IPS-15b (cell line): ENCODE data around the gene DIDO1.

Experiments
- H3K27me3 ChIP-seq: one replicate; pipeline ENCODE4 v1.6.1; 2013; ENCODE audit warnings: low read length; ENCODE audit not compliant: control insufficient read depth, insufficient read depth
- H3K36me3 ChIP-seq: one replicate; pipeline ENCODE4 v1.6.1; 2013; ENCODE audit warnings: low read length; ENCODE audit not compliant: control insufficient read depth, insufficient read depth
- H3K4me1 ChIP-seq: one replicate; pipeline ENCODE4 v1.6.1; 2013; ENCODE audit warnings: mild to moderate bottlenecking, low read length; ENCODE audit not compliant: control insufficient read depth, insufficient read depth
- H3K4me3 ChIP-seq: one replicate; pipeline ENCODE4 v1.5.1; 2013; ENCODE audit warnings: low read depth, low read length
- H3K9ac ChIP-seq: one replicate; pipeline ENCODE4 v1.6.1; 2013; ENCODE audit warnings: low read depth, mild to moderate bottlenecking, low read length
- H3K9me3 ChIP-seq: one replicate; pipeline ENCODE4 v1.6.1; 2013; ENCODE audit warnings: mild to moderate bottlenecking, low read length; ENCODE audit not compliant: control insufficient read depth, insufficient read depth

DIDO1 gene

DNA sequence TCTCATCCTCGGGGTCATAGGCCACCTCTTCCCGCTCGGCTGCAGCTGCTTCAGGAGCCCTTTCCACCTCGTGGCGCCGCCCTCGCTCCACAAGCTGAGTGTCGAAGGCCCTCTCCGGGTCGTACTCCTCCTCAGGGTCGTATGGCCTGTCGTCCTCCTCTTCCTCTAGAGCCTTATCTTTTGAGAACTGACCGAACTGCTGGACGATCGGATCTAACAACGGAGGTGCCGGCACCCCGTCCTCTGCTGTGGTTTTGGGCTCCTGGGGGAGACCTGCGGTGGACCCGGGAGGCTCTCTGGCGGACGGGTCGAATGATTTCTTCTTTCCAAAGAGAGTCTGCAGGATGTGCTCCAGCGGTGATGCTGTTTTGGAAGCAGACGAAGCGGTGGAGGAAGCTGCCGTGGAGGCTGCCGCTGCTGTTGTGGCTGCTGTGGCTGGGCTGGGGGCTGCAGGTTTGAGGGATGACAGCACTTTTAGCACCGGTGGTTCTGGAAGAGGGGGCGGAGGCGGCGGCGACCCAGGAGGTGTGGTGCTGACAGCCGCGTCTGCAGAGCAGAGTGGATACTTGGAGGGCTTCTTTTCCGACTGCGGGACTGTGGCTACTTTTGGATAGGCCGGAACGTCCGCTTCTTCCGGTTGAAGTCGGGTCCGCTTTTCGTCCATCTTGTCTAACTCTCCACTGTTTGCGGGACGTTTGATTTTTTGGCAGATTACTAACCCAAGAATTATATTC is 44.5 kb downstream of the DIDO1 start:
- Histone ChIP-seq H3K9me3 (no peaks in the 10 kb centered on the region), H3K4me3 (no peak overlapping the region), H3K4me1 (peaks cover 10% of the 10 kb centered on the region), H3K9ac (no peak overlapping the region), H3K27me3 (no peaks in the 10 kb centered on the region), H3K36me3 (peaks cover 12% of the 10 kb centered on the region)

DNA sequence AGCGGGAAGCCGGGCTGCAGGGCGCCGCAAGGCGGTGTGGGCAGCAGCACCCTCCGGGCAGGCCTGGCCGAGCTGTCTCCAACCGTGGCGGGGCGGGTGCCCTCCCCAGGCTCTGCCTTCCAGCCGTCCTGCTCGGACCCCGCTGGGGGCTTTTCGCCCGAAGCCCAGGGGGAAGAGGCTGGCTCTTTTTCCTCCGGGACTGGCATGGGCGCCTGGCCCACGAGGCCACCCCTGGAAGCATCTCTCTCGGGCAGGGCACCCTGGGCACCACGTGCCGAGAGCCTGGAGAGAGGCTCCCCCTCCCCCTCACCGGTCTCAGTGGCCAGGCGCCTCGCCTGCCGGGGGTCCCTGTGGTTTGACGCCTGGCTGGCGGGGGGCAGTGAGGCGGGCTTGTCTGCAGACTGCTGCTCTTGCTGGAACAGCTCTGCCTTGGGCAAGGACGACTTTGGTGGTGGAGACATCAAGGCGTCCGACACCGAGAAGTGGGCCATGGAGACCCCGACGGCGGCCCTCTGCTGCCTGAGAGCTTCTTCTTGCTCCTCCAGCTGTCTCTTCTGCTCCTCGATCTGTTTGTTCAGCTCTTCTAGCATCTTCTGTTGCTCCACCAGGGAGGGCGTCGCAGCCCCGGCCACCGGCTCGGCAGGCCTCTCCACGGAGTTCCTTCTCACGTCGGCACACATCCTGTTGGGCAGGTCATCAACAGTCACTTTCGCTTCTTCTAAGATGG is 45.2 kb downstream of the DIDO1 start:
- Histone ChIP-seq H3K9ac (no peak overlapping the region), H3K4me1 (peaks cover 10% of the 10 kb centered on the region), H3K27me3 (no peaks in the 10 kb centered on the region), H3K4me3 (no peak overlapping the region), H3K9me3 (no peaks in the 10 kb centered on the region), H3K36me3 (peaks cover 11% of the 10 kb centered on the region)

DNA sequence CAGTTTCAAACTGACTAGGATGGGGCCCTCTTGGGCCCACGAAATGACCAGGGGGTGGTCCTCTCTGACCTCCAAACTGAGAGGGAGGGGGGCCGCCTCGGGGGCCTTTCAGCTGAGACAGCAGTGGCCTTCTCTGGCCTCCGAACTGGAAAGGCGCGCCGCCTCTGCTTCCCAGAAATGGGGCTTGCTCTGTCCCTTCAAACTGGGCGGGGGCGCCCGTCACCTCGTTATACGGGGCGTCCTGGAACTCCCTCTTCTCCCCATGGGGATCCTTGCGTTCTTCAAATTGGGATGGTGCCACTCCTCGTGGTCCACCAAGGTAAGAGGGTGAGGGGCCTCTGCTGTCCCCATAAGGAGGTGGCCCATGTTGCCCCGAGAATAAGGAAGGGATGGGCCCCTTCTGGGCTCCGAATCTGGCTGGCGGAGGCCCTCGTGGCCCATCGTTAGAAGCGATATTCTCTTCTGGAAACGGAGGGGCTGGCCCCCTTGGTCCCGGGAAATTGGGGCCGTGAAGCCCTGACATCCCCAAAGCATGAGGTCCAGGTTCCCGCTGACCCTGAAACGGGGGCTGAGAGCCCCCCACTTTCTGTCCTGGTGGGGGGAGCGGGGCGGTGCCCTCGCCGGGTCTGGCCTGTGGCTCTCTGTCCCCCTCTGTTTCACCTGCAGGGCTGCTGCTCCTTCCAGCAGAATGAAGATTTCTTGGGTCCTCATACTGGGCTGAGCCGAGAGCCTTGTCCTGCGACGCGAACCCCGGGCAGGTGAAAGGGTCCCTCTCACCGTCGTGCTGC is 46.0 kb downstream of the DIDO1 start:
- H3K36me3 ChIP-seq = peaks cover 5% of the 10 kb centered on the region
- H3K27me3 ChIP-seq = no peaks in the 10 kb centered on the region
- H3K9ac ChIP-seq = no peak overlapping the region
- peaks cover 8% of the 10 kb centered on the region for H3K4me1 ChIP-seq
- no peaks in the 10 kb centered on the region for H3K9me3 ChIP-seq
- no peak overlapping the region for H3K4me3 ChIP-seq

DNA sequence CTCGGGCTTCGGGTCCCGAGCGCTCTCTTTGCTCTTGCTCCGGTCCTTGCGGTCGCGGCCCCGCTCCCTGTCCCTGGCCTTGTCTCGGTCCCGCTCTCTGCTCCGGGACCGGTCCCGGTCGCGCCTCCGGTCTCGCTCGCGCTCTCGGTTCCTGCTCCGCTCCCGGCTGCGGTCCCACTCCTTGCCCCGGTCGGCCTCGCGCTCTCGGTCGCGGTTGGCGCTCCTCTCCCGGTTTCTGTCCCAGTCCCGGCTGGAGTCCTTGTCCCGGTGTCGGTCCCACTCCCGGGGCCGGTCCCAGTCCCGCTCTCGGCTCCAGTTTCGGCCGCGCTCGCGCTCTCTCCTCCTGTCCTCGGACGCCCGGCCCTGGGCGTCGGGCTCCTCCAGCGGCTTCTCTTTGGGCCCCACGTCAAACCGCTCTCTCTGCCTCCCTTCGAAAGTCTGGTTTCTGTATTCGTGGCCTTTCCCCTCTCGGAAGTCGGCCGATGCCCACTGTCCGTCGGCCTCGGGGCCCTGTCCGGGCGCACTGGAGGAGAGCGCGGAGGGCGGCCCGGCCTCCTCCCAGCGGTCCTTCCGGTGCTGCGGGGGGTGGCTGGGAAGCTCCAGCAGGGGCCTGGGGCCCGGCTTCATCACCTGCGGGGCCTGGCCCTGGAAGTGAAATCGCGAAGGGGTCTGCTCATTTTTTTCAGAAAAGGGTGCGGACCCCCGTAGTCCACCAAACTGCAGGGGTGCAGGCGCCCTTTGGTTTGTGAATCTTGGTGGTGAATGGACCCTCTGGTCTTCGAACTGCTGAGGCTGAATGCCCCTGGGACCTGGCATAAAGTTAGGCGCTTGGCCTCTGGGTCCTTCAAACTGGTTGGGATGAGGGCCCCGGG is 46.8 kb downstream of the DIDO1 start:
- H3K9me3 ChIP-seq = no peaks in the 10 kb centered on the region
- H3K9ac ChIP-seq = no peak overlapping the region
- peaks cover 4% of the 10 kb centered on the region for H3K4me1 ChIP-seq
- H3K36me3 ChIP-seq = peaks cover 5% of the 10 kb centered on the region
- H3K27me3 ChIP-seq = no peaks in the 10 kb centered on the region
- H3K4me3 ChIP-seq = peak overlapping the region; percentile 13

DNA sequence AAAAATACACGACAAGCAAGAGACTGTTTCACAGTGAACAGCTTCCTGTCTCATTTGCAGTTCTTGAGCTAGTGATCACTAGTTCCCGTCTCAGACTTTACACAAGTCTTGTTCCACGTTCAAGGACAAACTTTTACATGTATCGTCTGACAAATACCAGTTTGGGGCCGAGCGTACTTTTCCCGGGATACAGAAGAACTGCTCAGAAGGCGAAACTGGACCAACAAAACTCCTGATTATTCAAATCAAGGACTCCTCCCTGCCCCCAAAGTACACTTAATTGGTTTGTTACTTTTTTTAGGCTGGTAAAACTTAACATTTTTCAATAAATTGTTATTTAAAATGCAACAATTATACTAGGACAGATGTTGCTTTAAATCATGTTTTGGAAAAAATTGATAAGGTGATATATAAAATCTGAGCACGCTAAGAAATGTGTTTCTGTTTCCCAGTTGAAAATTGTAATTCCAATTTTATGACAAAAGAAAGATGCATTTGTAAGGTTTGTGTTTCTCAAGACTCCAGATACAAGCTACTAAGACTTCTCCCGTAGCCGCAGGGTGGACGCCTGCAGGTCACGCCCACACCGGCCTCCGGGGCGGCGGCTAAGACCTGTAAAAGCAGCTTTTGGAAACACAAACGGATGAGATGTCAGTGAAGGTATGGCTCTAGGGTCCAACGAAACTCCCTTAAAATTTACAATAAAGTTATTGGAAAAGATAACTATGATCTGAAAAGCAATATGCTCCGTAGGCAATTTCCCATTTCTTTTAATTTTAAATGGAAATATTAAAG is 47.9 kb downstream of the DIDO1 start:
- H3K36me3 ChIP-seq = peaks cover 5% of the 10 kb centered on the region
- H3K27me3 ChIP-seq = no peaks in the 10 kb centered on the region
- no peak overlapping the region for H3K9ac ChIP-seq
- no peak overlapping the region for H3K4me3 ChIP-seq
- H3K4me1 ChIP-seq = no peaks in the 10 kb centered on the region
- no peaks in the 10 kb centered on the region for H3K9me3 ChIP-seq

DNA sequence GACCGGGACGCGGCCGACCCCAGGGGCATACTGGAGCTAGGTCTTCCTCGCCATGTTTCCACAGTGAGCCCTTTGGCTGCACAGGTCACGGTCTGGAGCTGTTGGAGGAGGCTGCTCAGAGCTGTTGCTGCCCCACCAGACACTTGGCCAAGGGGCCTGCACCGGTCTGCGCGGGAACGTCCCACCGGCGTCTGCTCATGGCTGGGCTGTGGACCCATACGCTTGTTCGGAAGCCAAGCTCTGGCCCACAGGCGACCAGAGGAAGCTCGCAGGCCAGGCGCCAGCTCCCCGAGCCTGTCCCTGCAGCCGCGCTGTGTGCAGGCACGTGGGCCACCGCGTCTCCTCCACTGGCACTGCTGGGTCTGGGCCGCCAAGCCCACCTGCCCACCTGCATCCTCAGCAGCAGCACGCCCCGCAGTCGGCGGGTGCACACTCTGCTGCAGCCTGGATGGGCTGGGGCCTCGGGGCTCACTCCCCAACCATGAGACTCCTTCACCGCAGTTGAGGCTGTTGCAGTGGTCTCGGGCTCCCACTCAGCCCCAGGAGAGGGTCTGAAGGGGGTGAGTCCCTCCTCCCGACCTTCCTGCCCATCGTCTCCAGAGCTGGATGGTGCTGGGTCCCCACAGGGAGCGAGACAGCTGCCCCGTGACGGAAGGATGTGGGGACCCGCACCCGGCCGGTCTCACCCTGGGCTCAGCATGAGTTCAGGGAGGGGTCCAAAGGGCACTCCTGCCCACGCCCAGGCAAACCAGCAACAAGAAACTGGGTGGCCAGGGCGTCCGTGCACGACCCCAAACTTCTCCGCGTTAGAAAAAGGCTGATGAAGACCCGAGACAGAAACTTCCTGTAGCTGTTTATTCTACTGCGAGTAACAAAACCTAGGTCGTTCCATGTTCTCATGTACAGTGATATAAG is 49.1 kb downstream of the DIDO1 start:
- H3K4me3 ChIP-seq = no peak overlapping the region
- no peaks in the 10 kb centered on the region for H3K4me1 ChIP-seq
- H3K9me3 ChIP-seq = no peaks in the 10 kb centered on the region
- no peaks in the 10 kb centered on the region for H3K27me3 ChIP-seq
- peaks cover 5% of the 10 kb centered on the region for H3K36me3 ChIP-seq
- H3K9ac ChIP-seq = no peak overlapping the region

DNA sequence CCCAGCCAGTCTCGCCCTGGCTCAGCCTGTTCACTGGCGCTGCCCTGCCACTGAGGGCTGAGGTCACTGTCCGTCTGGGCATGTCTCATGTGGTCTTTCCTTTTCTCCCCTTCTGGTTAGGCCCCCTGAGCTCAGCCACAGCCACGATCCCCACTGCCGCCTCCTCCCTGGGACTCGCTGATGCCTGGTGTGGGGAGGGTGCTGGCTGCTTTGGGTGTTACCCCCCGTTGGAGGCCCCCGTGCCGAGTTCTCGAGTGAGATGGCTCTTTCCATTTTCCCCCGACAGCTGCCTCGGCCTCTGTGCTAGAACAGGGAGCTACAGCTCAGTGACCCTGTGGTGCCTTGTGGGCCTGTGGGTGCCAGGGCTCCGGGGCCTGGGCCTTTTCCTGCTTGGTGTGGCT is 49.8 kb downstream of the DIDO1 start:
- Histone ChIP-seq H3K9me3 (no peaks in the 10 kb centered on the region), H3K36me3 (peaks cover 3% of the 10 kb centered on the region), H3K27me3 (no peaks in the 10 kb centered on the region), H3K4me1 (no peaks in the 10 kb centered on the region), H3K9ac (no peak overlapping the region), H3K4me3 (no peak overlapping the region)

DNA sequence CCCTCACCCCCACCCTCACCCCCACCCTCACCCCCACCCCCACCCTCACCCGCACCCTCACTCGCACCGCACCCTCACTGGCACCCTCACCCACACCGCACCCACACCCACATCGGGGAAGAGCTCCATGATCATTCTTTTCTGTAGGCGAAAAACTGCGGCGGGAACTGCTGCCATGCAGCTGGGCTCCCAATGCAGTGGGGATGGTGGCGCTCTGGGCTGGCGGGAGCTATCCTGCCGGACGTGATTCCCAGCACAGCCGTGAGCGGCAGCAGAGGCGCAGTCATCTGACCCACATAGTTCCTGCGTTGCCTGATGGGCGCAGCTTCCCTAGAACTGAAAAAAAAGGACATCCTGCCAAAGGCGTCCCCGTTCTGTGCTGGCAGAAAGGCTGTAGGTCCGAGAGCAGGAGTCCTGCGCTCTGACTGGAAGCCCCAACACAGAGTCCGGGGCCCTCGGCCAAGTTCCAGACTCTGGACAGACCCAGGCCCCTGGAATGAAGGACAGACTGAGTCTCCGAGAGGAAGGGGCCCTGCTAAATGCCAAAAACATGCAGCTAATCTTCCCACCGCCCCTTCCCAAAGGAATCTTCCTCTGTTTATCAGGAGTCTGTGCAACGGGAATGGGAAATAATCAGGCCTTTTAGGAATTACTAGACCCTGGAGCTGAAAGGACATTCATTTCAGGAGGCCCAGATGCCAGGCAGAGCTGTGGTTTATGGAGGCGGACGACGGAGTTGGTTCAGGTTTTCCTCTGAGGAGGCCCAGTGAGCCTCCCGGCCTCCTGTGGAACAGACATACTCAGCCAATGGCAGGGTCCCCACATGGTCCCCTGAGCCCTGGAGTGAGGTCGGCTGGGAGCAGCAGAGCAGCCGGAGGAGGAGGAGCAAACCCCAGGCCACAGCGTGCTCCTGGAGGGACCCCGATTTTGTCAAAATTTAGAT is 50.6 kb downstream of the DIDO1 start:
- Histone ChIP-seq H3K27me3 (no peaks in the 10 kb centered on the region), H3K9ac (no peak overlapping the region), H3K4me3 (no peak overlapping the region), H3K36me3 (no peaks in the 10 kb centered on the region), H3K9me3 (no peaks in the 10 kb centered on the region), H3K4me1 (no peaks in the 10 kb centered on the region)

DNA sequence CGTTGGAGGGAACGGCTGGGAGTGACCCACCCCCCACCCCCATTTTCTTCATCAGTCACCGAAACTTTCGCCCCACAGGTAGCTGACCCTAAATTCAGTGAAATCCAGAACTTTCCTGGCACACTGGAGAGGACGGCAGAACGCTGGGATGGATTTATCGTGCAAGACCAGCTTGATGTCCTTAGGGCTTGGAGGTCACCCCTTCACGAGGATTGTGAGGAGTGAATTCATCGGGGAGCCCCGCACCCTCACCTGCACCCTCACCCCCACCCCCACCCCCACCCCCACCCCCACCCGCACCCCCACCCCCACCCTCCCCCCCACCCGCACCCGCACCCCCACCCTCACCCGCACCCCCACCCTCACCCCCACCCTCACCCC is 51.4 kb downstream of the DIDO1 start:
- Histone ChIP-seq H3K4me1 (no peaks in the 10 kb centered on the region), H3K9me3 (no peaks in the 10 kb centered on the region), H3K27me3 (no peaks in the 10 kb centered on the region), H3K9ac (no peak overlapping the region), H3K36me3 (no peaks in the 10 kb centered on the region), H3K4me3 (no peak overlapping the region)
